Stimulated activated naive B cell treated with anti-CD40 and anti-IgM and Interleukin-4, amounts not matched to agents 10 μg/mL and 1 μg/mL and 100 μg/mL, for 72 hours (primary cell): Measurements from ENCODE around the gene DUSP16.
"Not testable (repeated sequence)": the region's sequence is repeated elsewhere in the genome, so short reads cannot be mapped to it uniquely, and the experiment has no call there.

ENCODE experiments used
- ATAC-seq, 2 donors: fragments of 150-1000 bp; cut with Tn5 transposase; replicated peaks; 2 replicates each; pipeline ENCODE4 v1.10.0; 2021; ENCODE audit warnings: moderate library complexity in 1 of 2
- DNase-seq: peaks from one replicate; pipeline ENCODE4 v3.0.0; 2021
- H3K27ac Mint-ChIP-seq: one replicate; pipeline ENCODE4 v1.8.0; 2022; ENCODE audit warnings: mild to moderate bottlenecking, mixed read lengths
- H3K27me3 Mint-ChIP-seq, 2 donors: one replicate each; pipeline ENCODE4 v1.8.0; 2022; ENCODE audit warnings: mixed read lengths in 2 of 2
- H3K36me3 Mint-ChIP-seq, 2 donors: one replicate each; pipeline ENCODE4 v1.8.0; 2022; ENCODE audit warnings: mixed read lengths in 2 of 2, mild to moderate bottlenecking in 1 of 2
- H3K4me1 Mint-ChIP-seq, 2 donors: one replicate each; pipeline ENCODE4 v1.8.0; 2022; ENCODE audit warnings: mixed read lengths in 2 of 2, mild to moderate bottlenecking in 1 of 2
- H3K4me3 Mint-ChIP-seq, 2 donors: one replicate each; pipeline ENCODE4 v1.8.0; 2022; ENCODE audit warnings: mild to moderate bottlenecking in 2 of 2, mixed read lengths in 2 of 2, moderate library complexity in 1 of 2
- H3K9me3 Mint-ChIP-seq, 2 donors: one replicate each; pipeline ENCODE4 v1.8.0; 2022; ENCODE audit warnings: mixed read lengths in 2 of 2, mild to moderate bottlenecking in 1 of 2

The DUSP16 gene

GRCh38 chr12:12529783-12530421 is 32.8 kb downstream of the DUSP16 start:
- Mint-ChIP-seq H3K36me3 (no peaks in the 10 kb centered on the region), H3K4me1 (peaks cover 6 to 11% of the 10 kb centered on the region in 2 donors), H3K27me3 (no peaks in the 10 kb centered on the region), H3K9me3 (no peaks in the 10 kb centered on the region), H3K27ac (no peak overlapping the region), H3K4me3 (no peak overlapping the region)
- no peak for DNase-seq
- ATAC-seq = no peak

GRCh38 chr12:12528361-12529270 is 34.0 kb downstream of the DUSP16 start:
- Mint-ChIP-seq H3K4me3 (no peak overlapping the region), H3K36me3 (no peaks in the 10 kb centered on the region), H3K27ac (no peak overlapping the region), H3K4me1 (peaks cover 0 to 6% of the 10 kb centered on the region in 2 donors), H3K9me3 (no peaks in the 10 kb centered on the region), H3K27me3 (no peaks in the 10 kb centered on the region)
- DNase-seq (no peak), ATAC-seq (no peak)

- Mint-ChIP-seq H3K9me3 (no peaks in the 10 kb centered on the region), H3K36me3 (no peaks in the 10 kb centered on the region), H3K27ac (no peak overlapping the region), H3K4me3 (no peak overlapping the region), H3K27me3 (no peaks in the 10 kb centered on the region), H3K4me1 (peaks cover 0 to 6% of the 10 kb centered on the region in 2 donors)
- DNase-seq (no peak), ATAC-seq (no peak)
Measured at GRCh38 chr12:12527820-12528296, 34.8 kb downstream of the DUSP16 start.

- Mint-ChIP-seq H3K4me1 (peaks cover 0 to 6% of the 10 kb centered on the region in 2 donors), H3K9me3 (no peaks in the 10 kb centered on the region), H3K27ac (no peak overlapping the region), H3K4me3 (no peak overlapping the region), H3K27me3 (no peaks in the 10 kb centered on the region), H3K36me3 (no peaks in the 10 kb centered on the region)
- DNase-seq = no peak
- no peak for ATAC-seq
Measured at GRCh38 chr12:12524128-12524527, 38.5 kb downstream of the DUSP16 start.

- no peaks in the 10 kb centered on the region for H3K9me3 Mint-ChIP-seq
- no peak overlapping the region for H3K4me3 Mint-ChIP-seq
- no peak overlapping the region for H3K27ac Mint-ChIP-seq
- H3K27me3 Mint-ChIP-seq = no peaks in the 10 kb centered on the region
- H3K36me3 Mint-ChIP-seq = no peaks in the 10 kb centered on the region
- no peak for ATAC-seq
- H3K4me1 Mint-ChIP-seq = peaks cover 0 to 3% of the 10 kb centered on the region in 2 donors
- DNase-seq = no peak
Measured at GRCh38 chr12:12523229-12523628, 39.4 kb downstream of the DUSP16 start.

- H3K27ac Mint-ChIP-seq, H3K36me3 Mint-ChIP-seq, H3K27me3 Mint-ChIP-seq, H3K4me3 Mint-ChIP-seq, ATAC-seq, H3K4me1 Mint-ChIP-seq, H3K9me3 Mint-ChIP-seq, DNase-seq: not testable (repeated sequence)
Measured at GRCh38 chr12:12522657-12523056, 40.0 kb downstream of the DUSP16 start.

GRCh38 chr12:12521888-12522287 is 40.8 kb downstream of the DUSP16 start:
- no peaks in the 10 kb centered on the region for H3K27me3 Mint-ChIP-seq
- no peaks in the 10 kb centered on the region for H3K9me3 Mint-ChIP-seq
- no peaks in the 10 kb centered on the region for H3K4me1 Mint-ChIP-seq
- ATAC-seq = no peak
- no peaks in the 10 kb centered on the region for H3K36me3 Mint-ChIP-seq
- H3K27ac Mint-ChIP-seq = no peak overlapping the region
- H3K4me3 Mint-ChIP-seq = no peak overlapping the region
- DNase-seq = no peak

- no peaks in the 10 kb centered on the region for H3K27me3 Mint-ChIP-seq
- H3K4me3 Mint-ChIP-seq = no peak overlapping the region
- ATAC-seq (no peak), DNase-seq (no peak)
- H3K27ac Mint-ChIP-seq = no peak overlapping the region
- no peaks in the 10 kb centered on the region for H3K36me3 Mint-ChIP-seq
- no peaks in the 10 kb centered on the region for H3K9me3 Mint-ChIP-seq
- no peaks in the 10 kb centered on the region for H3K4me1 Mint-ChIP-seq
Measured at GRCh38 chr12:12521044-12521485, 41.6 kb downstream of the DUSP16 start.

- H3K4me3 Mint-ChIP-seq = no peak overlapping the region
- H3K4me1 Mint-ChIP-seq = no peaks in the 10 kb centered on the region
- no peaks in the 10 kb centered on the region for H3K9me3 Mint-ChIP-seq
- H3K27ac Mint-ChIP-seq = no peak overlapping the region
- ATAC-seq = no peak
- no peaks in the 10 kb centered on the region for H3K36me3 Mint-ChIP-seq
- no peaks in the 10 kb centered on the region for H3K27me3 Mint-ChIP-seq
- DNase-seq = no peak
Measured at GRCh38 chr12:12520273-12520672, 42.4 kb downstream of the DUSP16 start.

- Mint-ChIP-seq H3K27me3 (no peaks in the 10 kb centered on the region), H3K27ac (no peak overlapping the region), H3K4me3 (no peak overlapping the region), H3K9me3 (no peaks in the 10 kb centered on the region), H3K4me1 (no peaks in the 10 kb centered on the region), H3K36me3 (no peaks in the 10 kb centered on the region)
- DNase-seq (no peak), ATAC-seq (no peak)
Measured at GRCh38 chr12:12519354-12519998, 43.2 kb downstream of the DUSP16 start.

- Mint-ChIP-seq H3K9me3 (no peaks in the 10 kb centered on the region), H3K27ac (no peak overlapping the region), H3K27me3 (no peaks in the 10 kb centered on the region), H3K4me1 (no peaks in the 10 kb centered on the region), H3K4me3 (no peak overlapping the region), H3K36me3 (no peaks in the 10 kb centered on the region)
- DNase-seq = no peak
- no peak for ATAC-seq
Measured at GRCh38 chr12:12518919-12519318, 43.7 kb downstream of the DUSP16 start.

- Mint-ChIP-seq H3K4me1 (no peaks in the 10 kb centered on the region), H3K4me3 (no peak overlapping the region), H3K36me3 (no peaks in the 10 kb centered on the region)
Measured at GRCh38 chr12:12518464-12518845, 44.2 kb downstream of the DUSP16 start.

GRCh38 chr12:12513416-12514006 is 49.2 kb downstream of the DUSP16 start:
- H3K4me3 Mint-ChIP-seq = no peak overlapping the region

More at GRCh38 chr12:12518464-12518845, 44.2 kb downstream of the DUSP16 start:
- DNase-seq = no peak
- no peak for ATAC-seq
- Mint-ChIP-seq H3K27me3 (no peaks in the 10 kb centered on the region), H3K9me3 (no peaks in the 10 kb centered on the region), H3K27ac (no peak overlapping the region)

More at GRCh38 chr12:12513416-12514006, 49.2 kb downstream of the DUSP16 start:
- H3K27ac Mint-ChIP-seq = no peak overlapping the region
- no peak for DNase-seq
- no peaks in the 10 kb centered on the region for H3K4me1 Mint-ChIP-seq
- no peak for ATAC-seq
- H3K9me3 Mint-ChIP-seq = no peaks in the 10 kb centered on the region
- H3K27me3 Mint-ChIP-seq = no peaks in the 10 kb centered on the region
- H3K36me3 Mint-ChIP-seq = no peaks in the 10 kb centered on the region
